OCI-LY1 (cell line): ENCODE results near the gene MTRFR.

Experiments
- H2AFZ ChIP-seq: fragments of 200-600 bp; sonication (generic), shearing (Covaris generic); 2 replicates; pipeline ENCODE4 v1.6.0; 2014; ENCODE audit warnings: antibody characterized with exemption, mild to moderate bottlenecking, low read length
- H3F3A ChIP-seq: fragments of 200-600 bp; sonication (generic), shearing (Covaris generic); 2 replicates; pipeline ENCODE4 v1.6.0; 2014; ENCODE audit warnings: mild to moderate bottlenecking, antibody characterized with exemption, low read length, moderate library complexity; ENCODE audit not compliant: insufficient read depth
- H3K27ac ChIP-seq: fragments of 200-600 bp; sonication (generic); 2 replicates; pipeline ENCODE4 v1.5.1; 2014; ENCODE audit warnings: low read length, mixed run types, mild to moderate bottlenecking, low read depth; ENCODE audit not compliant: poor library complexity, severe bottlenecking
- H3K27me3 ChIP-seq: fragments of 200-600 bp; sonication (generic); 2 replicates; pipeline ENCODE4 v1.6.0; 2014; ENCODE audit warnings: antibody characterized with exemption, mild to moderate bottlenecking, low read length, moderate library complexity; ENCODE audit not compliant: insufficient read depth
- H3K36me3 ChIP-seq: fragments of 200-600 bp; sonication (generic); 2 replicates; pipeline ENCODE4 v1.6.1; 2014; ENCODE audit warnings: mild to moderate bottlenecking, antibody characterized with exemption, low read length, moderate library complexity, mixed read lengths; ENCODE audit not compliant: insufficient read depth
- H3K4me1 ChIP-seq: fragments of 200-600 bp; sonication (generic); 2 replicates; pipeline ENCODE4 v1.5.1; 2014; ENCODE audit warnings: mild to moderate bottlenecking, low read length, moderate library complexity; ENCODE audit not compliant: insufficient read depth, severe bottlenecking
- H3K4me2 ChIP-seq: fragments of 200-600 bp; sonication (generic), shearing (Covaris generic); 2 replicates; pipeline ENCODE4 v1.6.1; 2014; ENCODE audit warnings: low read length
- H3K4me3 ChIP-seq: fragments of 200-600 bp; sonication (generic); 2 replicates; pipeline ENCODE4 v1.5.1; 2014; ENCODE audit warnings: low read length, low read depth, mild to moderate bottlenecking, mixed read lengths; ENCODE audit not compliant: poor library complexity, severe bottlenecking
- H3K79me2 ChIP-seq: fragments of 200-600 bp; shearing (Covaris generic); 2 replicates; pipeline ENCODE4 v1.6.1; 2016; ENCODE audit warnings: mixed run types, low read length, mixed read lengths; ENCODE audit not compliant: insufficient read depth
- H3K9ac ChIP-seq: fragments of 200-600 bp; sonication (generic), shearing (Covaris generic); 2 replicates; pipeline ENCODE4 v1.6.1; 2014; ENCODE audit warnings: mild to moderate bottlenecking, low read length, mixed read lengths
- H3K9me2 ChIP-seq: fragments of 200-600 bp; sonication (generic), shearing (Covaris generic); 2 replicates; pipeline ENCODE4 v1.6.1; 2014; ENCODE audit warnings: low read depth, mild to moderate bottlenecking, low read length, mixed read lengths
- H3K9me3 ChIP-seq: fragments of 200-600 bp; shearing (Covaris generic); 2 replicates; pipeline ENCODE4 v1.6.1; 2014; ENCODE audit warnings: low read length, mixed read lengths
- H4K20me1 ChIP-seq: fragments of 200-600 bp; sonication (generic), shearing (Covaris generic); 2 replicates; pipeline ENCODE4 v1.6.0; 2016; ENCODE audit warnings: mild to moderate bottlenecking, low read length; ENCODE audit not compliant: insufficient read depth
- EZH2 ChIP-seq: fragments of 200-600 bp; sonication (generic), shearing (Covaris generic); IDR thresholded peaks from 2 replicates; pipeline ENCODE4 v1.8.0; 2017; ENCODE audit warnings: borderline replicate concordance, mixed run types, mild to moderate bottlenecking, antibody characterized with exemption, low read length, moderate library complexity, mixed read lengths
- TF ChIP-seq, protein P1 (sequence below): fragments of 200-600 bp; sonication (generic), shearing (Covaris generic); IDR thresholded peaks from 2 replicates; pipeline ENCODE4 v1.5.1; 2017; ENCODE audit warnings: mild to moderate bottlenecking, antibody characterized with exemption, low read length, moderate library complexity, mixed read lengths

The MTRFR gene

DNA sequence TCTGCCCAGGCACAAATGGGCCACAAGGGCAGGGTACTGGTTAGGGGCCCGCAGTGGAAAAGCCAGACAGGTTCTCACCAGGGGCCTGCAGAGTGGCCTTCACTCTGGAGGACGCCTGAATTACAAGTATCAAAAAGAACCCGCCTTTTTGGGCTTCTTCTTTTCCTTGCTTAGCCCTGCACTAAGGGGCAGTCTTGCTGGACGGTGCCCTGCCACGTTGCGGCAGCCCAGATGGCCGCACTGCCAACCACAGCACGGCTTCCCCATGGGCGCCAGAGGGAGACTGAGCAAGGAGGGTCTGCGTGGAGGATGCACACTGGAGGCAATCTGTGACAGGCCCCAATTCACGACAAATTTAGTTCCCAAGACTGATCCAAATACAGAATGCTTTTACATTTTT, 56.7 kb downstream of the MTRFR start:
- H3K79me2 ChIP-seq: no peaks in the 10 kb centered on the region
- H3K4me3 ChIP-seq: no peak overlapping the region
- no peaks in the 10 kb centered on the region for H3K27me3 ChIP-seq
- H3K36me3 ChIP-seq: peaks cover 34% of the 10 kb centered on the region
- no peak overlapping the region for H3K9ac ChIP-seq
- H3K9me2 ChIP-seq: no peaks in the 10 kb centered on the region
- H3K27ac ChIP-seq: no peak overlapping the region
- no peaks in the 10 kb centered on the region for H3F3A ChIP-seq
- no peaks in the 10 kb centered on the region for H4K20me1 ChIP-seq
- no peak overlapping the region for H2AFZ ChIP-seq
- H3K4me1 ChIP-seq: no peaks in the 10 kb centered on the region
- H3K4me2 ChIP-seq: no peak overlapping the region
- TF ChIP-seq, protein P1, sequence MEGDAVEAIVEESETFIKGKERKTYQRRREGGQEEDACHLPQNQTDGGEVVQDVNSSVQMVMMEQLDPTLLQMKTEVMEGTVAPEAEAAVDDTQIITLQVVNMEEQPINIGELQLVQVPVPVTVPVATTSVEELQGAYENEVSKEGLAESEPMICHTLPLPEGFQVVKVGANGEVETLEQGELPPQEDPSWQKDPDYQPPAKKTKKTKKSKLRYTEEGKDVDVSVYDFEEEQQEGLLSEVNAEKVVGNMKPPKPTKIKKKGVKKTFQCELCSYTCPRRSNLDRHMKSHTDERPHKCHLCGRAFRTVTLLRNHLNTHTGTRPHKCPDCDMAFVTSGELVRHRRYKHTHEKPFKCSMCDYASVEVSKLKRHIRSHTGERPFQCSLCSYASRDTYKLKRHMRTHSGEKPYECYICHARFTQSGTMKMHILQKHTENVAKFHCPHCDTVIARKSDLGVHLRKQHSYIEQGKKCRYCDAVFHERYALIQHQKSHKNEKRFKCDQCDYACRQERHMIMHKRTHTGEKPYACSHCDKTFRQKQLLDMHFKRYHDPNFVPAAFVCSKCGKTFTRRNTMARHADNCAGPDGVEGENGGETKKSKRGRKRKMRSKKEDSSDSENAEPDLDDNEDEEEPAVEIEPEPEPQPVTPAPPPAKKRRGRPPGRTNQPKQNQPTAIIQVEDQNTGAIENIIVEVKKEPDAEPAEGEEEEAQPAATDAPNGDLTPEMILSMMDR: no peak
- no peak for TF ChIP-seq EZH2
- no peaks in the 10 kb centered on the region for H3K9me3 ChIP-seq

DNA sequence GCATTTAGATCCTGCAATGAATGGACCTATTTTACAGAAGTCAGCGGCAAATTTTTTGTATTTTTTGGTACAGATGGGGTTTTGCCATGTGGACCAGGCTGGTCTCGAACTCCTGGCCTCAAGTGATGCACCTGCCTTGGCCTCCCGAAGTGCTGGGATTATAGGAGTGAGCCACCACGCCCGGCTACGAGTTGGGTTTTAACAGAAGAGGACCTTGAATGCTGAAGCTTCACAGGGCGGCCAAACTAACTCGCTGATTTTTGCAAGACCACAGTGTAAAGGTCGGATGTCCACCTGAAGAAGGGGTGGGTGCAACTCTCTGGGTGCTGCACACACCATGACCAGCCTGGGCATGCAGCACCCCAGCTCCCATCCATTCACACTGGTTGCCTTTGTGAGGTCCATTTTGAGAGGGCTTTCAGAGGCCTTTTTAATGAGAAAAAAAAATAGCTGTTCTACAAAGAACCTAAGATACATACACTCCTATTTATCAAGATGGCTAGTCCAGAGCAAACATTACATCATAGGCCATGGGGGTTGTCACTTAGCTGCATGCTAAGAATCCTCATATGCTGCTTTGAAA, 60.0 kb downstream of the MTRFR start:
- H3F3A ChIP-seq: no peaks in the 10 kb centered on the region
- no peaks in the 10 kb centered on the region for H3K79me2 ChIP-seq
- H2AFZ ChIP-seq: no peak overlapping the region
- H3K4me1 ChIP-seq: no peaks in the 10 kb centered on the region
- no peak overlapping the region for H3K9ac ChIP-seq
- no peaks in the 10 kb centered on the region for H3K27me3 ChIP-seq
- H3K27ac ChIP-seq: no peak overlapping the region
- H3K4me3 ChIP-seq: no peak overlapping the region
- H3K36me3 ChIP-seq: peaks cover 64% of the 10 kb centered on the region
- H3K9me3 ChIP-seq: no peaks in the 10 kb centered on the region
- no peaks in the 10 kb centered on the region for H4K20me1 ChIP-seq
- no peaks in the 10 kb centered on the region for H3K9me2 ChIP-seq
- no peak overlapping the region for H3K4me2 ChIP-seq
- no peak for TF ChIP-seq EZH2
- TF ChIP-seq, protein P1: no peak

DNA sequence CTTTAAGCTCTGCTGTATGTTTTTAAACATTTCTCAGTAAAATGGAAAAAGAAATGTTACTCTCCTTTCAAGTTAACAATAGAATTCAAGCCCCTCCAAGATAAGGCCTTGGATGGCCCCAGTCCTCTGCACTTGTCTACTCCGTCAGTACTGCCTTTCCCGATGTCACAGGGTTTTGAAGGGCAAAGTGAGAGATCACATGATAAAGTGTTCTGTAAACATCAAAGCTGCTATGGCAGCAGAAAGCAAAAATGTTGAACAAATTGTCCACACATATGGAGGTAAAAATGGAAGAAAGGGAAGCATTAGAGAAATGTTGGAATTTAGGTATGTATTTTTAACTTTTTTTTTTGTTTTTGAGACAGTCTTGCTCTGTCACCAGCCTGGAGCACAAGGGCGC, 71.9 kb downstream of the MTRFR start:
- no peaks in the 10 kb centered on the region for H3K27me3 ChIP-seq
- H3K36me3 ChIP-seq: peaks cover 95% of the 10 kb centered on the region
- H3F3A ChIP-seq: no peaks in the 10 kb centered on the region
- no peak overlapping the region for H3K4me3 ChIP-seq
- no peak overlapping the region for H2AFZ ChIP-seq
- H3K9me3 ChIP-seq: no peaks in the 10 kb centered on the region
- no peaks in the 10 kb centered on the region for H4K20me1 ChIP-seq
- H3K4me2 ChIP-seq: no peak overlapping the region
- no peaks in the 10 kb centered on the region for H3K4me1 ChIP-seq
- no peak for TF ChIP-seq EZH2
- TF ChIP-seq, protein P1: no peak
- H3K79me2 ChIP-seq: no peaks in the 10 kb centered on the region
- no peak overlapping the region for H3K27ac ChIP-seq
- H3K9ac ChIP-seq: no peak overlapping the region
- no peaks in the 10 kb centered on the region for H3K9me2 ChIP-seq
